OCI-LY1 (cell line): ENCODE data around the gene PLA2G2D.

Experiments
- EZH2 ChIP-seq: fragments of 200-600 bp; sonication (generic), shearing (Covaris generic); IDR thresholded peaks from 2 replicates; pipeline ENCODE4 v1.8.0; 2017; ENCODE audit warnings: borderline replicate concordance, mixed run types, mild to moderate bottlenecking, antibody characterized with exemption, low read length, moderate library complexity, mixed read lengths
- TF ChIP-seq, protein P1 (sequence below): fragments of 200-600 bp; sonication (generic), shearing (Covaris generic); IDR thresholded peaks from 2 replicates; pipeline ENCODE4 v1.5.1; 2017; ENCODE audit warnings: mild to moderate bottlenecking, antibody characterized with exemption, low read length, moderate library complexity, mixed read lengths

DNA sequence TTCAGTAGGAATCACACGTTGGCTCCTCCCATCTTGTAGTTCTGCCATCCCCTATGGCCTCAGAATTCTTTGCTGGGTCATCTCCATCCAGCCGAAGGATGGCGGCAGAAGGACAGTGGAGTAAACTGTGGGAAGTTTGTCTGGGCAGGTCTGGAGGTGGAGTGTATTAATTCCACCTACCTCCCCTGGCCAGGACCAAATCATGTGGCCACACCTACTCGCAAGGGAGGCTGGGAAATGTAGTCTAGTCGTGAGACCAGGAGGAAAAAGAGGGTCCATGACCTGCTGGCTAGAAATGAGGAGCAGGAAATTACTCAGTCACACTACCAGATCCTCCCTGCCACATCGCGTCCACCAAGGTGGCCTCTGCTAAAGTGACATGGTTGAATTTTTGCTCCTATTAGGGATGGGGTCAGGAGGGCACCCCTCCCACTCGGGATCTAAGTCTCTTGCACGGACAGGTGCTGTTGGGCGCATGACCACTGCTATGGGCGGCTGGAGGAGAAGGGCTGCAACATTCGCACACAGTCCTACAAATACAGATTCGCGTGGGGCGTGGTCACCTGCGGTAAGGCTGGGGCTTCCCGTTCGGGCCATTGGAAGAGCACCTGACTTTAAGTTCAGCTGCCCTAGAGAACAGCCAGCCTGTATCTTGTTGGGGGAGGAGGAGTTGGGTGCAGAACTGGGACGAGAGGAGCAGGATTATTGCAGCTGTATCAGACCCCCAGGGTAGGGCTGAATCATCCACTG, 29.8 kb downstream of the PLA2G2D start:
- TF ChIP-seq, protein P1, sequence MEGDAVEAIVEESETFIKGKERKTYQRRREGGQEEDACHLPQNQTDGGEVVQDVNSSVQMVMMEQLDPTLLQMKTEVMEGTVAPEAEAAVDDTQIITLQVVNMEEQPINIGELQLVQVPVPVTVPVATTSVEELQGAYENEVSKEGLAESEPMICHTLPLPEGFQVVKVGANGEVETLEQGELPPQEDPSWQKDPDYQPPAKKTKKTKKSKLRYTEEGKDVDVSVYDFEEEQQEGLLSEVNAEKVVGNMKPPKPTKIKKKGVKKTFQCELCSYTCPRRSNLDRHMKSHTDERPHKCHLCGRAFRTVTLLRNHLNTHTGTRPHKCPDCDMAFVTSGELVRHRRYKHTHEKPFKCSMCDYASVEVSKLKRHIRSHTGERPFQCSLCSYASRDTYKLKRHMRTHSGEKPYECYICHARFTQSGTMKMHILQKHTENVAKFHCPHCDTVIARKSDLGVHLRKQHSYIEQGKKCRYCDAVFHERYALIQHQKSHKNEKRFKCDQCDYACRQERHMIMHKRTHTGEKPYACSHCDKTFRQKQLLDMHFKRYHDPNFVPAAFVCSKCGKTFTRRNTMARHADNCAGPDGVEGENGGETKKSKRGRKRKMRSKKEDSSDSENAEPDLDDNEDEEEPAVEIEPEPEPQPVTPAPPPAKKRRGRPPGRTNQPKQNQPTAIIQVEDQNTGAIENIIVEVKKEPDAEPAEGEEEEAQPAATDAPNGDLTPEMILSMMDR: no peak
- no peak for TF ChIP-seq EZH2
